Smooth muscle cell (in vitro differentiated cells): ENCODE measurements around the gene ROR1. TPM values are rescaled to one million over a fixed set of nuclear protein-coding genes. Genes with fewer than 3 reads are reported as not detected.

Experiments
- DNase-seq: peaks from one replicate; lab custom pipeline; 2025; ENCODE audit not compliant: unreplicated experiment; lab: John Stamatoyannopoulos, UW
- H2AFZ ChIP-seq: fragments of 200-600 bp; sonication (generic); 2 replicates; pipeline ENCODE4 v1.6.0; 2016; ENCODE audit warnings: antibody characterized with exemption, low read depth, mild to moderate bottlenecking
- H3F3A ChIP-seq: fragments of 200-600 bp; sonication (generic); 2 replicates; pipeline ENCODE4 v1.6.0; 2017; ENCODE audit warnings: antibody characterized with exemption, low read depth
- H3K27ac ChIP-seq: fragments of 200-600 bp; sonication (generic); 2 replicates; pipeline ENCODE4 v1.5.1; 2016; ENCODE audit warnings: low read depth, mild to moderate bottlenecking
- H3K27me3 ChIP-seq: fragments of 200-600 bp; sonication (generic); 2 replicates; pipeline ENCODE4 v1.6.1; 2016; ENCODE audit warnings: low read depth, mild to moderate bottlenecking
- H3K36me3 ChIP-seq: fragments of 200-600 bp; sonication (generic); 2 replicates; pipeline ENCODE4 v1.5.1; 2016; ENCODE audit warnings: low read depth
- H3K4me1 ChIP-seq: fragments of 200-600 bp; sonication (generic); 2 replicates; pipeline ENCODE4 v1.5.1; 2016; ENCODE audit warnings: low read depth
- H3K4me2 ChIP-seq: fragments of 200-600 bp; sonication (generic); 2 replicates; pipeline ENCODE4 v1.6.0; 2016; ENCODE audit warnings: mild to moderate bottlenecking
- H3K4me3 ChIP-seq: fragments of 200-600 bp; sonication (generic); 2 replicates; pipeline ENCODE4 v1.5.1; 2016; ENCODE audit warnings: mild to moderate bottlenecking
- H3K79me2 ChIP-seq: fragments of 200-600 bp; sonication (generic); 2 replicates; pipeline ENCODE4 v1.6.0; 2016; ENCODE audit warnings: low read depth, mild to moderate bottlenecking
- H3K9ac ChIP-seq: fragments of 200-600 bp; sonication (generic); 2 replicates; pipeline ENCODE4 v1.6.0; 2016; ENCODE audit warnings: low read depth
- H3K9me3 ChIP-seq: fragments of 200-600 bp; sonication (generic); replicated peaks from 2 replicates; pipeline ENCODE4 v1.5.1; 2016; ENCODE audit warnings: low read depth
- H4K20me1 ChIP-seq: fragments of 200-600 bp; sonication (generic); 2 replicates; pipeline ENCODE4 v1.6.0; 2016; ENCODE audit warnings: low read depth
- WGBS: methylation state at CpG from one replicate; pipeline ENCODE4 v1.1.7; 2016; ENCODE audit warnings: low lambda C conversion rate; 5-methylcytosine and 5-hydroxymethylcytosine counted together
- polyA plus RNA-seq: library from polyadenylated mRNA; unstranded; fragments of >200 nt; fragmentation: Nextera tagmentation; extraction: Ambion mirVana; gene quantifications from 2 replicates; pipeline ENCODE4 v1.2.1, GENCODE V29; 2016
- total RNA-seq: library from RNA; depleted of rRNA; stranded (reverse); fragments of >200 nt; gene quantifications from 2 replicates; pipeline ENCODE4 v1.2.3, GENCODE V29; 2014
- TF ChIP-seq, protein P1 (sequence below): fragments of 200-600 bp; sonication (generic); IDR thresholded peaks from 2 replicates; pipeline ENCODE4 v1.5.1; 2017; ENCODE audit warnings: borderline replicate concordance, mild to moderate bottlenecking, antibody characterized with exemption; ENCODE audit not compliant: insufficient read depth, poor library complexity, severe bottlenecking

ROR1 gene
- total and polyA plus RNA-seq, 2 experiments from 2014 or later: 3.3 to 7.2 TPM

DNA sequence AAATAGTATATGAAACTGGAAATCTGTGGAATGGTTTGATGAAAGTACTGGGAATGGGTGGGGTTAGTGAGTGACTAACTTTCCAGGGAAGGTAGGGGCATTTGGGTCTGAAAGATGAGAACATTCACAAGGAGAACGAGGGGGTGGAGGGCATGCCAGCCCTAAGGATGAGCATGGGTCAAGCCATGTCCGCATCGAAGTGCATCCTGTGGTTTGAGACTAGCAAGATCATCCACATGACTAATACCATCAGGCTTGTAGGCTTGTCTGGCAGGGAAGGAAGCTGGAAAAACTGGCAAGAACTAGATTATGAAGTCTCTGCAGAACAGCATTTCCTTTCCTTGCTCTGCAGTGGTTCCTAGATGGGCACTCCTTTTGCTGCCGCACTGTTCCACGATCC is 359.2 kb downstream of the ROR1 start:
- Histone ChIP-seq H3K4me1 (peaks cover 8% of the 10 kb centered on the region), H3K4me2 (peak overlapping the region; percentile 42), H3F3A (no peaks in the 10 kb centered on the region), H4K20me1 (no peaks in the 10 kb centered on the region), H3K9me3 (no peaks in the 10 kb centered on the region), H3K79me2 (no peaks in the 10 kb centered on the region), H3K36me3 (no peaks in the 10 kb centered on the region), H2AFZ (no peak overlapping the region), H3K27me3 (no peaks in the 10 kb centered on the region), H3K4me3 (no peak overlapping the region), H3K9ac (no peak overlapping the region), H3K27ac (peak overlapping the region; percentile 51)
- DNase-seq: no peak
- TF ChIP-seq, protein P1, sequence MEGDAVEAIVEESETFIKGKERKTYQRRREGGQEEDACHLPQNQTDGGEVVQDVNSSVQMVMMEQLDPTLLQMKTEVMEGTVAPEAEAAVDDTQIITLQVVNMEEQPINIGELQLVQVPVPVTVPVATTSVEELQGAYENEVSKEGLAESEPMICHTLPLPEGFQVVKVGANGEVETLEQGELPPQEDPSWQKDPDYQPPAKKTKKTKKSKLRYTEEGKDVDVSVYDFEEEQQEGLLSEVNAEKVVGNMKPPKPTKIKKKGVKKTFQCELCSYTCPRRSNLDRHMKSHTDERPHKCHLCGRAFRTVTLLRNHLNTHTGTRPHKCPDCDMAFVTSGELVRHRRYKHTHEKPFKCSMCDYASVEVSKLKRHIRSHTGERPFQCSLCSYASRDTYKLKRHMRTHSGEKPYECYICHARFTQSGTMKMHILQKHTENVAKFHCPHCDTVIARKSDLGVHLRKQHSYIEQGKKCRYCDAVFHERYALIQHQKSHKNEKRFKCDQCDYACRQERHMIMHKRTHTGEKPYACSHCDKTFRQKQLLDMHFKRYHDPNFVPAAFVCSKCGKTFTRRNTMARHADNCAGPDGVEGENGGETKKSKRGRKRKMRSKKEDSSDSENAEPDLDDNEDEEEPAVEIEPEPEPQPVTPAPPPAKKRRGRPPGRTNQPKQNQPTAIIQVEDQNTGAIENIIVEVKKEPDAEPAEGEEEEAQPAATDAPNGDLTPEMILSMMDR: no peak
- 36% methylated on average over 5 of the region's 5 CpGs for WGBS

DNA sequence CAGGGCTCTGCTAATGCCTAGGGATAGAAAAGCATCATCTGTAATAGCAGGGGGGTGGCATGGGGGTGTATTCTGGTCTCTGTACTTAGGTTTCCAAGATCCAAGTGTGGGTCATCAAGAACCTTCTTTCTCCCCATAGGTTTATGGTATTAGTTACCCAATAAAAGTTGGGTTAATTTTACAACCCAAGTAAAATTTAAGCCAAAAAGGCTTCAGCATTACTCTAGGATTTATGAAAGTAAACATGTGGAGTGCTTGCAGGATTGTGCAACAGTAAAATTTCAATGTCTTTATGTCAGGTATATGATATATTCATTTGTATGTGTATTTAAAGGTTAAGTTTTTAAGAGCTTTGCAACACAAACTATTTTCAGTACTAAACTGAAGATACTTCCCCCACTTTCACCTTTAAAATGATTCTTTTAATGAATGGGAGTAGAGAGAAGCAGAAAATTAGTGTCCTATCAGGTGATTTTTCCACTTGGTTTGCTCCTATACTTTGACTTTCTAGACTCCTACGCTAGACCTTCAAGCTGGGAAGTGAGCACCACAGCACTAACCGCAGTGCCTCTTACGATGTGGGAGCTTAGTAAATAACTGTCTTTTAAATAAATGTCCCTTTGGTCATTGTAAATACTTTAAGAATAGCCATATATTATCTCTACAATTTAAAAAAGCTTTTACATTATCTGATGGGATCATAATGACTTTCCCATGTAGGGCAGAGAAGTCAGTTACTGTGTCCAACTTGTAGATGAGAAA is 361.8 kb downstream of the ROR1 start:
- Histone ChIP-seq H3K4me1 (peaks cover 8% of the 10 kb centered on the region), H3K9ac (no peak overlapping the region), H3F3A (no peaks in the 10 kb centered on the region), H3K79me2 (no peaks in the 10 kb centered on the region), H2AFZ (no peak overlapping the region), H3K4me3 (no peak overlapping the region), H3K36me3 (no peaks in the 10 kb centered on the region), H3K27ac (no peak overlapping the region), H3K27me3 (no peaks in the 10 kb centered on the region), H4K20me1 (no peaks in the 10 kb centered on the region), H3K9me3 (no peaks in the 10 kb centered on the region), H3K4me2 (no peak overlapping the region)
- TF ChIP-seq, protein P1: no peak
- DNase-seq: no peak
- WGBS: 86% methylated on average over 3 of the region's 3 CpGs

DNA sequence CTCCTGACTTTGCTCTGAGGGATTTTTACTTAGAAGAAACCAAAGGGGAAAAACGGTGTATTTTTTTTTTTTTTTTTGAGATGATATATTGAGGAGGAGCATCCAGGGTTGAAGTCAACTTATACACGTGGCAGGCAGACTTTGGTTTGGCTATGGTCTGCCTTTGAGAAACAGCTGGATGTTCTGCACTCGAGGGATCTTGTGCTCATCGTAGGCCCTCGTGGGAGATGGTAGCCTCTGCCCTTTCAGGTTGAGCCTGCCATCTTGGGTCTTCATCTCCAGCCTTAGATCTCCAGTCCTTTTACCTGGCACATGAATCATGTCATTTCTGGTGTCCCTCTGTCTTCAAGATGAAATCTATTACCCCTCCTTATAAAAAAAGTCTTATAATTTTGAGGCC is 362.5 kb downstream of the ROR1 start:
- H3K27me3 ChIP-seq: no peaks in the 10 kb centered on the region
- H3K4me3 ChIP-seq: no peak overlapping the region
- H3F3A ChIP-seq: no peaks in the 10 kb centered on the region
- peaks cover 8% of the 10 kb centered on the region for H3K4me1 ChIP-seq
- 90% methylated on average over 5 of the region's 5 CpGs for WGBS
- no peak overlapping the region for H3K27ac ChIP-seq
- TF ChIP-seq, protein P1: no peak
- no peak overlapping the region for H2AFZ ChIP-seq
- no peak overlapping the region for H3K4me2 ChIP-seq
- DNase-seq: no peak
- H3K9me3 ChIP-seq: no peaks in the 10 kb centered on the region
- H4K20me1 ChIP-seq: no peaks in the 10 kb centered on the region
- H3K36me3 ChIP-seq: no peaks in the 10 kb centered on the region
- no peaks in the 10 kb centered on the region for H3K79me2 ChIP-seq
- no peak overlapping the region for H3K9ac ChIP-seq

DNA sequence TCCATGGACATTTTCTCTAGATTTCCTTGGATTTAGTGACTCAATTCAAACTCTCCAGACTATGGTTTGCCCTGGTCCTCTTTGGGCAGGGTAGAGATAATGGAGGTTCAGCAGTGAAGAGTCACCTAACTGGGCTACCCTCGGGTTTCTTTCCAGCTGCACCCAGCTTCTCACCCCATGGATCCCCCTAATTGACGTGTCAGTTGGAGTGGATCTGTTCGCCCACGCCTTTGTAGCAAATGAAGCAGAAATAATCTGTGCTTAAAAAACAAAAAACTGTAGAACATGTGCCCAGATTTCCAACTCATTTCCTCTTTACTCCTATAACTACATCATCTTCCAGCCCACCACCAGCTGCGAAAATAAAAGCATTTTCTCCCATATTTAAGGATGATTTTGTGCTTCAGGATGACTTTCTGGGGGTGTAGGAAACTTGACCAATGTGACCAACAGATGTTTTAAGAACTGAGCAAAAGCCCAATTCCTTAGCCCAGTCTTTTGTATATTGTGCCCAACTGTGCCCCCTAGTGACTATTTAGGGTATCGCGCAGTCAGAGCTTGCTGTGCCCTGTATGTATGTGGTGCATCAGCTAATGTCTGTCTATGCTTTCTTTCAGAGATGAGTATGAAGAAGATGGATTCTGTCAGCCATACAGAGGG is 363.1 kb downstream of the ROR1 start:
- H3K9ac ChIP-seq: no peak overlapping the region

More for the DNA sequence above, 363.1 kb downstream of the ROR1 start:
- no peak overlapping the region for H3K27ac ChIP-seq
- H3F3A ChIP-seq: no peaks in the 10 kb centered on the region
- peaks cover 14% of the 10 kb centered on the region for H3K4me1 ChIP-seq
- no peaks in the 10 kb centered on the region for H3K36me3 ChIP-seq
- DNase-seq: peak; percentile 49
- no peaks in the 10 kb centered on the region for H4K20me1 ChIP-seq
- no peaks in the 10 kb centered on the region for H3K79me2 ChIP-seq
- TF ChIP-seq, protein P1: peak; percentile 92
- H3K4me3 ChIP-seq: no peak overlapping the region
- no peaks in the 10 kb centered on the region for H3K27me3 ChIP-seq
- H3K4me2 ChIP-seq: no peak overlapping the region
- no peaks in the 10 kb centered on the region for H3K9me3 ChIP-seq
- WGBS: 45% methylated on average over 7 of the region's 7 CpGs
- H2AFZ ChIP-seq: no peak overlapping the region
